ENCODE results near the gene LMTK2. TPM values are rescaled to one million over a fixed set of nuclear protein-coding genes. Genes with fewer than 3 reads are reported as not detected.
A peak's percentile ranks its signal among the peaks of the same experiment; 100 is the strongest.

LMTK2 gene
- total RNA-seq, 4 donors from 2014 or later, result 10.4 to 14.4 (median 12.3) TPM

- peak overlapping the region; percentile 44 to 87 (median 82) for H3K27ac ChIP-seq
- TF ChIP-seq POLR2A (IDR thresholded peaks at IDR 0.05) (no peak), EP300 (IDR thresholded peaks at IDR 0.05) (no peak), CTCF (IDR thresholded peaks at IDR 0.05) (no peak)
- DNase-seq (ENCODE audit: low spot score in 2 of 2), result no peak
- H3K4me1 ChIP-seq, result peaks cover 0 to 41% (median 19%) of the 10 kb centered on the region in 4 donors
- H3K27me3 ChIP-seq, result no peaks in the 10 kb centered on the region
- H3K4me3 ChIP-seq, result peak overlapping the region; percentile 56 to 93 (median 70)
- H3K9me3 ChIP-seq, result no peaks in the 10 kb centered on the region
- WGBS, 2 donors, result 21 to 22% methylated on average over 30 to 32 of the region's 32 CpGs
- peaks cover 0 to 19% (median 0%) of the 10 kb centered on the region in 3 donors for H3K36me3 ChIP-seq
Observed at GRCh38 chr7:98252425-98253054, 145.9 kb downstream of the LMTK2 start.

- 84 to 90% methylated on average over 4 of the region's 4 CpGs for WGBS, 2 donors
Observed at GRCh38 chr7:98254516-98254915, 147.9 kb downstream of the LMTK2 start.

GRCh38 chr7:98254951-98255610 lies 148.4 kb downstream of the LMTK2 start:
- no peak overlapping the region for H3K27ac ChIP-seq
- H3K4me3 ChIP-seq, result no peak overlapping the region
- DNase-seq (ENCODE audit: low spot score in 2 of 2), result no peak
- no peaks in the 10 kb centered on the region for H3K9me3 ChIP-seq
- TF ChIP-seq CTCF (IDR thresholded peaks at IDR 0.05) (no peak), POLR2A (IDR thresholded peaks at IDR 0.05) (no peak), EP300 (IDR thresholded peaks at IDR 0.05) (no peak)
- H3K4me1 ChIP-seq, result peaks cover 0 to 28% (median 19%) of the 10 kb centered on the region in 4 donors
- peaks cover 0 to 32% (median 0%) of the 10 kb centered on the region in 3 donors for H3K36me3 ChIP-seq
- H3K27me3 ChIP-seq, result no peaks in the 10 kb centered on the region
- WGBS, 2 donors, result 79 to 82% methylated on average over 11 of the region's 11 CpGs

More at GRCh38 chr7:98254516-98254915, 147.9 kb downstream of the LMTK2 start:
- TF ChIP-seq EP300 (IDR thresholded peaks at IDR 0.05) (no peak), POLR2A (IDR thresholded peaks at IDR 0.05) (no peak)
- DNase-seq (ENCODE audit: low spot score in 2 of 2), result no peak
- Histone ChIP-seq H3K36me3 (peaks cover 0 to 27% (median 0%) of the 10 kb centered on the region in 3 donors), H3K9me3 (no peaks in the 10 kb centered on the region), H3K27me3 (no peaks in the 10 kb centered on the region), H3K4me3 (no peak overlapping the region), H3K27ac (no peak overlapping the region), H3K4me1 (peaks cover 0 to 32% (median 19%) of the 10 kb centered on the region in 4 donors)

DNA sequence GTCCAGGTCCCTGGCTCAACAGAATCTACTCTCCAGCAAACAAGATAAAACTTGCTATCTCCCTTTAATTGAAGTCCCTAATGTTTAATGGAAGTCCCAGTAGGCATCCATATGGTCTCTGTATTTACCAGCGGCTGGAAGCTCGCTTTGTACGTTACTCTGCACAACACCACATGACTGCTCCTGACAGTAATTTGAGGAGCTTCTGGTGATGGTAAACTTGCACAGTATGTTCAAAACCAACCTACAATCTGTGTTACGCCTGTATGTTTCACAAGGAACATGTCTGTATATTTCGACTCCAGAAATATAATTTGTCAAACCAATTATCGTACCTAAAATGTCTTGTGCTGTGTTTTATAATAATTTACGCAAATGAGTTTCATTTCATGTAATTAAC lies 149.8 kb downstream of the LMTK2 start:
- Histone ChIP-seq H3K36me3 (peaks cover 0 to 46% (median 0%) of the 10 kb centered on the region in 3 donors), H3K4me3 (no peak overlapping the region), H3K4me1 (peaks cover 0 to 14% (median 10%) of the 10 kb centered on the region in 4 donors), H3K9me3 (no peaks in the 10 kb centered on the region), H3K27me3 (no peaks in the 10 kb centered on the region), H3K27ac (no peak overlapping the region)
- 89 to 93% methylated on average over 7 of the region's 7 CpGs for WGBS, 2 donors
- no peak for TF ChIP-seq CTCF (IDR thresholded peaks at IDR 0.05)
- no peak for TF ChIP-seq POLR2A (IDR thresholded peaks at IDR 0.05)
- no peak for TF ChIP-seq EP300 (IDR thresholded peaks at IDR 0.05)
- DNase-seq (ENCODE audit: low spot score in 2 of 2), result no peak

- H3K4me3 ChIP-seq, result no peak overlapping the region
- 76% methylated on average over 6 of the region's 6 CpGs for WGBS, 2 donors
- peaks cover 0 to 10% (median 6%) of the 10 kb centered on the region in 4 donors for H3K4me1 ChIP-seq
- TF ChIP-seq EP300 (IDR thresholded peaks at IDR 0.05), result no peak
- no peak for TF ChIP-seq CTCF (IDR thresholded peaks at IDR 0.05)
- no peak for TF ChIP-seq POLR2A (IDR thresholded peaks at IDR 0.05)
- H3K9me3 ChIP-seq, result no peaks in the 10 kb centered on the region
- no peak for DNase-seq (ENCODE audit: low spot score in 2 of 2)
- no peaks in the 10 kb centered on the region for H3K27me3 ChIP-seq
- no peak overlapping the region for H3K27ac ChIP-seq
- peaks cover 0 to 59% (median 0%) of the 10 kb centered on the region in 3 donors for H3K36me3 ChIP-seq
Observed at GRCh38 chr7:98257701-98258100, 151.0 kb downstream of the LMTK2 start.

Other genes starting within 250 kb of the LMTK2 start
- gene ASNS, start 234.5 kb upstream of the LMTK2 start, total RNA-seq, result 10 to 100 TPM in 3 of 4 donors, 1 to 10 TPM in 1; 9.0 to 19.8 (median 13.6) TPM
- gene OCM2, start 116.7 kb upstream of the LMTK2 start, total RNA-seq, result not detected
- gene BHLHA15, start 104.6 kb downstream of the LMTK2 start, total RNA-seq, result not detected
- gene TECPR1, start 145.4 kb downstream of the LMTK2 start, total RNA-seq, result 10 to 100 TPM; 30.8 to 72.6 (median 41.2) TPM
- gene BRI3, start 174.8 kb downstream of the LMTK2 start, total RNA-seq, result 10 to 100 TPM; 33.5 to 69.0 (median 44.3) TPM